Activated CD8-positive, alpha-beta memory T cell treated with anti-CD3 and anti-CD28 coated beads, Interleukin-2, amount 10 ng/mL, durations not matched to agents 7 days and 5 days (primary cell): ENCODE data around the gene DENND10. TPM values are rescaled to one million over a fixed set of nuclear protein-coding genes. Genes with fewer than 3 reads are reported as not detected.
"Not testable (repeated sequence)": the region's sequence is repeated elsewhere in the genome, so short reads cannot be mapped to it uniquely, and the experiment has no call there.

ENCODE experiments used
- ATAC-seq: fragments of 150-1000 bp; cut with Tn5 transposase; one replicate; pipeline ENCODE4 v1.10.0; 2021; ENCODE audit warnings: moderate library complexity
- CTCF ChIA-PET: fragments of 350-600 bp; sonication (Branson Sonifier 250); formaldehyde crosslinking; loops from one replicate; lab custom pipeline; 2021; ENCODE audit warnings: antibody characterized with exemption; lab: Charles Lee
- DNase-seq: peaks from one replicate; pipeline ENCODE4 v3.0.0-alpha.2; 2020
- H3K27ac Mint-ChIP-seq: one replicate; pipeline ENCODE4 v1.8.0; 2021; ENCODE audit warnings: mild to moderate bottlenecking, mixed read lengths
- H3K27me3 Mint-ChIP-seq: one replicate; pipeline ENCODE4 v1.8.0; 2021; ENCODE audit warnings: mixed read lengths
- H3K36me3 Mint-ChIP-seq: one replicate; pipeline ENCODE4 v1.8.0; 2021; ENCODE audit warnings: mild to moderate bottlenecking, mixed read lengths
- H3K4me1 Mint-ChIP-seq: one replicate; pipeline ENCODE4 v1.8.0; 2021; ENCODE audit warnings: mixed read lengths
- H3K4me3 Mint-ChIP-seq: one replicate; pipeline ENCODE4 v1.8.0; 2021; ENCODE audit warnings: mild to moderate bottlenecking, moderate library complexity, mixed read lengths
- H3K9me3 Mint-ChIP-seq: one replicate; pipeline ENCODE4 v1.8.0; 2022; ENCODE audit warnings: low read depth, mixed read lengths
- total RNA-seq, 2 experiments: library from RNA; stranded (reverse); gene quantifications; one replicate each; pipeline ENCODE4 v1.2.3, GENCODE V29; 2021

DENND10 gene
- total RNA-seq, 2 experiments from 2014 or later, result 41.2 to 47.4 TPM

- Mint-ChIP-seq H3K4me1 (peaks cover 45% of the 10 kb centered on the region), H3K27ac (peak within 1 kb of the TSS; percentile 98), H3K4me3 (peak within 1 kb of the TSS; percentile 96), H3K9me3 (no peaks in the 10 kb centered on the region), H3K27me3 (no peaks in the 10 kb centered on the region), H3K36me3 (peaks cover 29% of the 10 kb centered on the region)
- CTCF ChIA-PET, result interaction anchor here (0.9 to 1.8 kb wide), 3 partner anchors 10 to 51 kb away, joined by 3 to 5 read pairs (median 5); no protein-coding TSS in a partner anchor
- ATAC-seq (peak; percentile 83), DNase-seq (peak; percentile 95)
These were observed 23.2 kb upstream of the DENND10 start, which contains the start of gene EIF3A for GRCh38 chr10:119080521-119081259. Gene EIF3A (minus strand): TSS chr10:119080817. CDS start chr10:119080676, 141 bp downstream.

- peak; percentile 5 for DNase-seq
- H3K36me3 Mint-ChIP-seq, result peaks cover 8% of the 10 kb centered on the region
- no peak overlapping the region for H3K27ac Mint-ChIP-seq
- H3K4me3 Mint-ChIP-seq, result no peak overlapping the region
- H3K4me1 Mint-ChIP-seq, result peaks cover 27% of the 10 kb centered on the region
- no peaks in the 10 kb centered on the region for H3K9me3 Mint-ChIP-seq
- CTCF ChIA-PET, result interaction anchor here (0.6 to 1.7 kb wide), 4 partner anchors 10 to 113 kb away, joined by 3 to 7 read pairs (median 4); no protein-coding TSS in a partner anchor
- no peak for ATAC-seq
- H3K27me3 Mint-ChIP-seq, result no peaks in the 10 kb centered on the region
These were observed 19.0 kb upstream of the DENND10 start for GRCh38 chr10:119084896-119085295.

GRCh38 chr10:119087271-119087882 is 16.5 kb upstream of the DENND10 start:
- DNase-seq, result no peak
- ATAC-seq, result no peak
- no peaks in the 10 kb centered on the region for H3K36me3 Mint-ChIP-seq
- CTCF ChIA-PET, result no interaction called here
- no peak overlapping the region for H3K27ac Mint-ChIP-seq
- H3K4me1 Mint-ChIP-seq, result peaks cover 41% of the 10 kb centered on the region
- H3K4me3 Mint-ChIP-seq, result no peak overlapping the region
- H3K27me3 Mint-ChIP-seq, result no peaks in the 10 kb centered on the region
- H3K9me3 Mint-ChIP-seq, result no peaks in the 10 kb centered on the region

- H3K4me3 Mint-ChIP-seq, result peak overlapping the region; percentile 58
- peak; percentile 46 for ATAC-seq
- no peaks in the 10 kb centered on the region for H3K9me3 Mint-ChIP-seq
- peaks cover 36% of the 10 kb centered on the region for H3K4me1 Mint-ChIP-seq
- no peaks in the 10 kb centered on the region for H3K27me3 Mint-ChIP-seq
- no peaks in the 10 kb centered on the region for H3K36me3 Mint-ChIP-seq
- peak; percentile 71 for DNase-seq
- H3K27ac Mint-ChIP-seq, result peak overlapping the region; percentile 97
- CTCF ChIA-PET, result interaction anchor here (1.6 to 2.2 kb wide), 4 partner anchors 10 to 42 kb away, joined by 5 to 12 read pairs (median 6); partner anchors contain the start of genes DENND10 and EIF3A
These were observed 13.7 kb upstream of the DENND10 start for GRCh38 chr10:119090026-119090795.

- H3K36me3 Mint-ChIP-seq, result no peaks in the 10 kb centered on the region
- peak; percentile 85 for ATAC-seq
- H3K27ac Mint-ChIP-seq, result peak overlapping the region; percentile 97
- peak; percentile 82 for DNase-seq
- peak overlapping the region; percentile 58 for H3K4me3 Mint-ChIP-seq
- peaks cover 39% of the 10 kb centered on the region for H3K4me1 Mint-ChIP-seq
- CTCF ChIA-PET, result interaction anchor here (1.6 to 2.2 kb wide), 4 partner anchors 9 to 41 kb away, joined by 5 to 12 read pairs (median 6); partner anchors contain the start of genes DENND10 and EIF3A
- H3K27me3 Mint-ChIP-seq, result no peaks in the 10 kb centered on the region
- no peaks in the 10 kb centered on the region for H3K9me3 Mint-ChIP-seq
These were observed 12.9 kb upstream of the DENND10 start for GRCh38 chr10:119090968-119091367.

- no peaks in the 10 kb centered on the region for H3K9me3 Mint-ChIP-seq
- no peaks in the 10 kb centered on the region for H3K27me3 Mint-ChIP-seq
- peaks cover 38% of the 10 kb centered on the region for H3K4me1 Mint-ChIP-seq
- ATAC-seq (no peak), DNase-seq (no peak)
- CTCF ChIA-PET, result interaction anchor here (0.6 to 1.4 kb wide), 4 partner anchors 9 to 202 kb away, joined by 3 to 10 read pairs (median 6); partner anchors contain the start of gene DENND10
- H3K27ac Mint-ChIP-seq, result peak overlapping the region; percentile 31
- no peaks in the 10 kb centered on the region for H3K36me3 Mint-ChIP-seq
- H3K4me3 Mint-ChIP-seq, result no peak overlapping the region
These were observed 8.3 kb upstream of the DENND10 start for GRCh38 chr10:119095640-119096039.

- CTCF ChIA-PET, result interaction anchor here (1.0 to 1.4 kb wide), 2 partner anchors 11 to 15 kb away, joined by 5 to 7 read pairs; no protein-coding TSS in a partner anchor
These were observed 7.1 kb upstream of the DENND10 start for GRCh38 chr10:119096641-119097415.

GRCh38 chr10:119098576-119098975 is 5.3 kb upstream of the DENND10 start:
- Mint-ChIP-seq H3K4me1 (peaks cover 36% of the 10 kb centered on the region), H3K36me3 (peaks cover 1% of the 10 kb centered on the region), H3K4me3 (no peak overlapping the region), H3K9me3 (no peaks in the 10 kb centered on the region), H3K27ac (no peak overlapping the region), H3K27me3 (peaks cover 2% of the 10 kb centered on the region)
- CTCF ChIA-PET, result no interaction called here
- DNase-seq (no peak), ATAC-seq (no peak)

More at GRCh38 chr10:119096641-119097415, 7.1 kb upstream of the DENND10 start:
- not testable (repeated sequence) for H3K36me3 Mint-ChIP-seq, H3K9me3 Mint-ChIP-seq, DNase-seq, H3K4me3 Mint-ChIP-seq, H3K27me3 Mint-ChIP-seq, H3K27ac Mint-ChIP-seq, ATAC-seq
- peaks cover 39% of the 10 kb centered on the region for H3K4me1 Mint-ChIP-seq

GRCh38 chr10:119100434-119101238 is 3.3 kb upstream of the DENND10 start:
- H3K36me3 Mint-ChIP-seq, result peaks cover 1% of the 10 kb centered on the region
- H3K27me3 Mint-ChIP-seq, result peaks cover 2% of the 10 kb centered on the region
- H3K4me1 Mint-ChIP-seq, result peaks cover 40% of the 10 kb centered on the region
- CTCF ChIA-PET, result interaction anchor here (0.7 to 2.6 kb wide), 6 partner anchors 10 to 98 kb away, joined by 3 to 12 read pairs (median 4); partner anchors contain the start of gene EIF3A
- ATAC-seq (no peak), DNase-seq (peak; percentile 44)
- no peak overlapping the region for H3K4me3 Mint-ChIP-seq
- no peaks in the 10 kb centered on the region for H3K9me3 Mint-ChIP-seq
- peak overlapping the region; percentile 77 for H3K27ac Mint-ChIP-seq

GRCh38 chr10:119101366-119102098 is 2.4 kb upstream of the DENND10 start:
- ATAC-seq, result no peak
- H3K4me3 Mint-ChIP-seq, result no peak overlapping the region
- peaks cover 2% of the 10 kb centered on the region for H3K27me3 Mint-ChIP-seq
- H3K27ac Mint-ChIP-seq, result no peak overlapping the region
- no peaks in the 10 kb centered on the region for H3K9me3 Mint-ChIP-seq
- CTCF ChIA-PET, result interaction anchor here (1.3 to 2.6 kb wide), 5 partner anchors 11 to 97 kb away, joined by 3 to 12 read pairs (median 4); partner anchors contain the start of gene EIF3A
- peaks cover 37% of the 10 kb centered on the region for H3K4me1 Mint-ChIP-seq
- peaks cover 1% of the 10 kb centered on the region for H3K36me3 Mint-ChIP-seq
- DNase-seq, result no peak
